Keratinocyte (primary cell): ENCODE measurements around the gene HMGXB3. TPM values are rescaled to one million over a fixed set of nuclear protein-coding genes. Genes with fewer than 3 reads are reported as not detected.

Experiments used
- DNase-seq: peaks from one replicate; pipeline ENCODE4 v3.0.0-alpha.2; 2011; ENCODE audit warnings: low read depth, missing footprints, low spot score
- FAIRE-seq: peaks from 2 replicates; lab custom pipeline; 2011; peaks lifted over from hg19 to GRCh38; lab: Jason Lieb, UNC
- H2AFZ ChIP-seq: 2 replicates; pipeline ENCODE4 v1.6.0; 2012; ENCODE audit warnings: low read length, control low read depth, inconsistent platforms; ENCODE audit not compliant: control insufficient read depth
- H3K27ac ChIP-seq: 2 replicates; pipeline ENCODE4 v1.5.1; 2011; ENCODE audit warnings: low read length; ENCODE audit not compliant: control insufficient read depth, insufficient read depth
- H3K27me3 ChIP-seq: 3 replicates; pipeline ENCODE4 v1.6.0; 2011; ENCODE audit warnings: low read length; ENCODE audit not compliant: control insufficient read depth, insufficient read depth; ENCODE audit errors: extremely low read depth
- H3K36me3 ChIP-seq, 2 experiments: 2 replicates in 1 of 2; 3 replicates in 1 of 2; pipeline ENCODE4 v1.5.1; 2011; ENCODE audit warnings: low read length in 2 of 2, mild to moderate bottlenecking in 1 of 2; ENCODE audit not compliant: control insufficient read depth in 2 of 2, insufficient read depth in 2 of 2; ENCODE audit errors: extremely low read depth in 1 of 2
- H3K4me1 ChIP-seq: 3 replicates; pipeline ENCODE4 v1.5.1; 2011; ENCODE audit warnings: low read length; ENCODE audit not compliant: control insufficient read depth, insufficient read depth; ENCODE audit errors: extremely low read depth
- H3K4me2 ChIP-seq: 3 replicates; pipeline ENCODE4 v1.6.0; 2011; ENCODE audit warnings: low read depth, low read length; ENCODE audit not compliant: control insufficient read depth, insufficient read depth; ENCODE audit errors: extremely low read depth
- H3K4me3 ChIP-seq, 3 experiments: fragments of 200-600 bp in 1 of 3; sonication (generic) in 1 of 3; 2 replicates in 2 of 3; 3 replicates in 1 of 3; pipeline ENCODE4 v1.5.1; 2011 to 2016; ENCODE audit warnings: low read length in 3 of 3, mild to moderate bottlenecking in 3 of 3, control low read depth in 2 of 3, inconsistent platforms in 1 of 3, low read depth in 1 of 3, mixed read lengths in 1 of 3, mixed run types in 1 of 3, moderate library complexity in 1 of 3; ENCODE audit not compliant: control insufficient read depth in 2 of 3, insufficient read depth in 2 of 3; ENCODE audit errors: extremely low read depth in 1 of 3
- H3K79me2 ChIP-seq: 2 replicates; pipeline ENCODE4 v1.6.0; 2012; ENCODE audit warnings: low read length; ENCODE audit not compliant: control insufficient read depth, insufficient read depth
- H3K9ac ChIP-seq: 3 replicates; pipeline ENCODE4 v1.6.0; 2011; ENCODE audit warnings: low read length; ENCODE audit not compliant: control insufficient read depth, insufficient read depth; ENCODE audit errors: extremely low read depth
- H3K9me1 ChIP-seq: 3 replicates; pipeline ENCODE4 v1.6.0; 2011; ENCODE audit warnings: low read length; ENCODE audit not compliant: control insufficient read depth, insufficient read depth; ENCODE audit errors: extremely low read depth
- H3K9me3 ChIP-seq: 2 replicates; pipeline ENCODE4 v1.5.1; 2012; ENCODE audit warnings: low read depth, low read length; ENCODE audit not compliant: control insufficient read depth
- H4K20me1 ChIP-seq: 3 replicates; pipeline ENCODE4 v1.6.0; 2011; ENCODE audit warnings: low read length; ENCODE audit not compliant: control insufficient read depth, insufficient read depth; ENCODE audit errors: extremely low read depth
- CTCF ChIP-seq, 3 experiments: IDR thresholded peaks in 1 of 3; conservative IDR thresholded peaks in 1 of 3; optimal IDR thresholded peaks in 1 of 3; 2 replicates in 2 of 3; 3 replicates in 1 of 3; pipeline versions ENCODE3 to v1.5.1; 2011; ENCODE audit warnings: low read length in 3 of 3, mild to moderate bottlenecking in 3 of 3, moderate library complexity in 2 of 3, control low read depth in 1 of 3, inconsistent platforms in 1 of 3; ENCODE audit not compliant: insufficient read depth in 2 of 3; ENCODE audit errors: extremely low read depth in 1 of 3
- EZH2 ChIP-seq: IDR thresholded peaks from one replicate; pipeline ENCODE4 v1.6.1; 2012; ENCODE audit warnings: inconsistent platforms, mild to moderate bottlenecking, low read length, moderate library complexity
- dilution Hi-C: fragments of 300-500 bp; cut with MboI; formaldehyde crosslinking; loops from one replicate; pipeline ENCODE4 v1.7.0; 2020; ENCODE audit warnings: low sequenced_read_pairs; ENCODE audit not compliant: extremely low pct_ligation_motif_present
- polyA plus RNA-seq, 5 experiments: library from polyadenylated mRNA; depleted of rRNA in 3 of 5; stranded (reverse) in 3 of 5; stranded (forward) in 1 of 5; unstranded in 1 of 5; fragments of >200 nt; gene quantifications; 1 replicate in 1 of 5; 2 replicates in 3 of 5; 3 replicates in 1 of 5; pipeline versions ENCODE4 v1.2.1 to v1.2.3, GENCODE V29; 2011 to 2012; ENCODE audit warnings: missing spikeins in 2 of 5, low read depth in 1 of 5, low replicate concordance in 1 of 5

Gene HMGXB3
- polyA plus RNA-seq, 1 donor (not counting 4 experiments of a cell fraction or from before 2014, with no cell fraction given) = 39.4 TPM

GRCh38 chr5:150052956-150053712, 52.6 kb downstream of the HMGXB3 start:
- FAIRE-seq (no peak), DNase-seq (no peak)
- Histone ChIP-seq H3K9ac (no peak overlapping the region), H3K9me1 (peaks cover 3% of the 10 kb centered on the region), H3K27ac (no peak overlapping the region), H3K27me3 (no peaks in the 10 kb centered on the region), H3K4me1 (peaks cover 23% of the 10 kb centered on the region), H3K4me2 (no peak overlapping the region), H3K9me3 (no peaks in the 10 kb centered on the region), H4K20me1 (no peaks in the 10 kb centered on the region), H3K79me2 (no peaks in the 10 kb centered on the region), H2AFZ (no peak overlapping the region), H3K4me3 (no peak overlapping the region), H3K36me3 (peaks cover 48 to 75% of the 10 kb centered on the region in 2 experiments)
- TF ChIP-seq CTCF (optimal IDR thresholded peaks at IDR 0.05 in 1 of 3, IDR thresholded peaks at IDR 0.05 in 1 of 3, conservative IDR thresholded peaks at IDR 0.05 in 1 of 3; ENCODE audit: extremely low read depth in 1 of 3, insufficient read depth in 2 of 3, low read length in 3 of 3) (no peak), EZH2 (no peak)
- dilution Hi-C loops = no loop called here

DNA sequence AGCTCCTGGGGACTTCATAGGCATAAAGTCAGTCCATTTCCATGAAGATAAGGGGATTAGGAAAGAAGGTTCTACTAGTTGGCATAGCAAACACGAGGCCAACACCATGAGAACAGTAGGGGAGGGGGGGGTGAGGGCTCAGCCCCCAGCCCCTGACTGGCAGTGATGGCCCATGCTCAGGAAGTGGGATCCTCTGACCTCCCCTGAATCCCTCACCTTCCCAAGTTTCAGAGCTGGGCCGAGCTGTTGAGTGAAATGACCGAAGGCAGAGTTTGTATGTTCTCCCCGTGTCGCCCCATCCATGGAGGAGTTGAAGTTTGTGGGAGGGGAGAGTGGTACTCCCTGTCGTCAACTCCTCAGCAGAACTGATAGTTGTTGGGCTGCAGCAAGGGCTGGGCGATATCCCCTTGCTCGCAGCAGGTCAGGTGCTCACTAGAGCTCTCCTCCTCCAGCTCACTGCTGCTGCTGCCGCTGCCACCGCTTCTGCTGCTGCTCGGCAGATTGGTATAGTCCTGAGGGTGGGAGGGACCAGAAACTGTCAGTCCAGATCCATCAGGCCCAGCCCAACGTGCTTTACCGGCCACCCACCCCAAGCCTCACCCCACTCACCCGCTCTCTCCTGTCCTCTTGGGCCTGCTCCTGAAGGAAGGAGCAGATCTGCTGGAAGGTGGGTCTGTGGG, 53.3 kb downstream of the HMGXB3 start:
- dilution Hi-C loops = no loop called here
- no peak overlapping the region for H3K4me2 ChIP-seq
- DNase-seq = no peak

More for the DNA sequence above, 53.3 kb downstream of the HMGXB3 start:
- H3K9me3 ChIP-seq = no peaks in the 10 kb centered on the region
- TF ChIP-seq CTCF (optimal IDR thresholded peaks at IDR 0.05 in 1 of 3, IDR thresholded peaks at IDR 0.05 in 1 of 3, conservative IDR thresholded peaks at IDR 0.05 in 1 of 3; ENCODE audit: extremely low read depth in 1 of 3, insufficient read depth in 2 of 3, low read length in 3 of 3) (no peak), EZH2 (no peak)
- peaks cover 43 to 70% of the 10 kb centered on the region in 2 experiments for H3K36me3 ChIP-seq
- H3K79me2 ChIP-seq = no peaks in the 10 kb centered on the region
- FAIRE-seq = no peak
- no peaks in the 10 kb centered on the region for H4K20me1 ChIP-seq
- H3K27ac ChIP-seq = no peak overlapping the region
- peaks cover 3% of the 10 kb centered on the region for H3K9me1 ChIP-seq
- H3K4me3 ChIP-seq = no peak overlapping the region
- no peak overlapping the region for H3K9ac ChIP-seq
- H2AFZ ChIP-seq = no peak overlapping the region
- H3K27me3 ChIP-seq = no peaks in the 10 kb centered on the region
- peaks cover 28% of the 10 kb centered on the region for H3K4me1 ChIP-seq
